Fibroblast of gingiva (primary cell): ENCODE data around the gene OR4K14.
"Not testable (repeated sequence)": the region's sequence is repeated elsewhere in the genome, so short reads cannot be mapped to it uniquely, and the experiment has no call there.

Experiments
- DNase-seq: peaks from one replicate; pipeline ENCODE4 v3.0.0-alpha.2; 2011; ENCODE audit warnings: low read depth

OR4K14 gene, protein sequence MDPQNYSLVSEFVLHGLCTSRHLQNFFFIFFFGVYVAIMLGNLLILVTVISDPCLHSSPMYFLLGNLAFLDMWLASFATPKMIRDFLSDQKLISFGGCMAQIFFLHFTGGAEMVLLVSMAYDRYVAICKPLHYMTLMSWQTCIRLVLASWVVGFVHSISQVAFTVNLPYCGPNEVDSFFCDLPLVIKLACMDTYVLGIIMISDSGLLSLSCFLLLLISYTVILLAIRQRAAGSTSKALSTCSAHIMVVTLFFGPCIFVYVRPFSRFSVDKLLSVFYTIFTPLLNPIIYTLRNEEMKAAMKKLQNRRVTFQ

DNA sequence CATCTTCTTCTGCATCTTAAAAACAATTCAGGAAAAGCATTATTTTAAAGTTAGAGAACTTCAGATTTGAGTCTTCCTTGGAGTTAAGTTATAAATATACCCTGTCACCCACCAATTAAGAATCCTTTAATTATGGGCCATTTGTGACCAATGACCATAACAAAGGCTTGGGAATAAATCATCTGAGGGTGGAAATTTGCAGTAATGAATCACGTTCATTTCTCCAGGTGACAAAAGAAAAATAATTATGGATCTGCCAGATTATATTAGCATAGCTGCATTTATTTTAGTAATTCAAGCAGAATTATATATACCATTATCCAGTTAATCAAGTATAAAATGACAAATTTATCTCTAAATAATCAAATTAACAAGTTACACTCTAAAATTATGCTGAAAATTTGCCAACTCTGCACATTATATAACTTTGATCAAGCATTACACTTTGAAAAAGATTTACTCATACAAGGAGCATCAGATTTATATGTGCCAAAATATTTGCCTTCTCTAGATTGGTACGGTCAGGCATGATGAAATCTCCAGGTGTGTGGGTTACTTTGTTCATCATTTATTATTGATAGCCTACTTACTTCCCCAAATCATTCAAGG is at the start of gene OR4K14:
Gene OR4K14, minus strand, starts transcription at position 51 of the 609 bp plus-strand sequence. CDS start 4,114 bp downstream, outside the sequence.
- no peak for DNase-seq

DNA sequence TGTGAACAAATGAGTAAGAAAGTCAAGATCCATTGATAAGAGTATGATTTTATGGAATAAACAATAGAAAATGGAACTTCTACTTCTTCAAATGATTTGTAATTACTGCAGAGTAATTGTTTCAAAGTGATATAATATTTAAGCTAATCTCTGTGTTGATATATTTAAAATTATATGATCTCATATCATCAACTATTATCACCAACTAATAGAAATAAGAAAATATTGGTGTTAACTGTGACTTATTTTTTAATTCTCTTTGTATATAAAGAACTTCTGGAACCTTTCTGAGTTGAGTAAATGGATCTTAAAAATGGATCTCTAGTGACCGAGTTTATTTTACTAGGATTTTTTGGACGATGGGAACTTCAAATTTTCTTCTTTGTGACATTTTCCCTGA is 40.6 kb upstream of the OR4K14 start, which contains the start of gene OR4L1:
Gene OR4L1, plus strand, starts transcription at position 301 of the 400 bp plus-strand sequence. Its CDS starts 0 bp downstream, at position 301.
- no peak for DNase-seq

DNA sequence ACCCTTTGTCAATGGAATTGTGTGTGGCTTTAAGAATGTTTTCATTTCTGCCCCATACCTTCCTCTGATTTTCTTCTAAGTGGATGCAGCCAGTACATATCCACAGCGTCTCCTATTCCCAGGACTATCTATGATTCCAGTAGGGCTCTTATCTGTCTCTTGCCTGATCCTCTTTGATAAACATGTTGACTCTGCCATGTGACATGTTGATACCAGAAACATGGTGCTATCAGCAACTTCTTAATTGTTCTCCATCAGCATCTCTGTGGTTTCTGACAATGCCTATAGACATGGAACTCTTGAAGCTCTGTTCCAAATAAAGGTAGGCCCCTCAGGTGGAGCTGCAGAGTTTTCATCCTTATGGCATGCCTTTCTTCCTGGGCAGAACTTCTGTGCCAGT is 29.1 kb upstream of the OR4K14 start:
- no peak for DNase-seq

DNA sequence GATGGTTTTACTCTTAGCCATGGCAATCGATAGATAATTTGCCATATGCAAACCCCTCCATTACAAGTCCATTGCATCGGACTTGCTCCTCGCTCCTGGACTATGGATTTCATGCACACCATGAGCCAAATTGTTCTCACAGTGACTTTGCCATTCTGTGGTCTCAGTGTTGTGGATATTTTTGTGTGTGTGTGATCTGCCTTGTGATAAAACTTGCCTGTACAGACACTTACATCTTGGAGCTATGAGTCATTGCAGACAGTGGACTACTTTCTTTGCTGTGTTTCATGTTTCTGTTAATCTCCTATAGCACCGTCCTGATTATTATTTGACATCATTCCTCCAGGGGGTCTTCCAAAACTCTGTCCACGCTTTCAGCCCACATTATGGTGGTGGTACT is 25.1 kb upstream of the OR4K14 start:
- no peak for DNase-seq

DNA sequence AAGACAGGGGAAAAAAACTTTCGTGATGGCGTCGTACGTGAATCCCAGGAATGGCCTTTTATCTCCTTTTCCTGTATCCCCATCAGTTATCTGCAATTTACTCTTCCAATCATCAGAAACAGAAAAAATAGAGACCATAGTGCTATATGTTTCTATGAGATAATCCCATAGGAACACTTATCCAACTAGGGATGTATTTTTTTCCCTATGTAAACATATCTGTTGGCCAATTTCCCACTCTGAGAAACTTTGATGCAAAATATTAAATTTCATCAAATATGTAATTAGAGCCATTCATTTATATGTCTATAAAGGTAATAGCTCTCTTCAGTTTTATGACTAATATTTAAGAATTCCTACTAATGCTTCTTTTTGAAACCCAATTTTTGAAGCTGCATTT is 16.8 kb upstream of the OR4K14 start, which contains the start of gene OR4K13:
Gene OR4K13, minus strand, starts transcription at position 101 of the 400 bp plus-strand sequence. CDS start 1,280 bp downstream, outside the sequence.
- DNase-seq, result no peak

DNA sequence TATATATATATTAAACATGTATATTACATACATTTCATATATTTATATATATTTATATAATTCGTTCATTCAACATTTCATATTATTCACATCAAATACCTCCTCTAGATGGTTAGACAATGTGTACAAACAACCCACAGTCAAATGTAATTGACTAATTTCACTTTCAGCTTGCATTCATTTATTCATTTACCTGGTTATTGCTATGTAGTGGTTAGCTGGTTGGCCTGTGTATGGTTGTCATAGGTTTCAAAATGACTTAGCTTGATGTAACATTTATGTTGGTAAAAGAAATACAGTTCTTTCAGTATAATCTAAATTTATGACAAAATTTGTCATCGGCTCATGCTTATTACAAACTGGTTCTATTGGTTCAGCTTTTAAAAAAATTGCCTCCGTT is 16.3 kb upstream of the OR4K14 start:
- DNase-seq, result no peak

DNA sequence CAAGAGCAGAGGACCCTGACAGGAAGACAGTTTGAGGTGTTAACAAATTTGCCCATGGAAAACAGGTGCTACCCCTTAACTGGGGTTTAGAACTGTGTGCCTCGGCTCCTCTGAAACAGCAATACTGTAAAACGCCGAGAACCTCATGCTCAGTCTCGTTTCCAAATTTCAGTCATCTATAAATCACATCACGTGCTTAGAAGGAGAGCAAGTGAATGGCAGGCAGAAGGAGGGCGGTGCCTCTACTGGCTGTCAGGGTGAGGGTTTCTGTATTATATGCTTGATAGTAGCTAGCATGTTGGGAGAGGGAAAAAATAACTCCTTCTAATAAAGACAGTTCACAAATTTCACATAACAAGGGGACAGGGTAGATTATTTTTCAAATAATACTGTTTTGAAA is 12.0 kb upstream of the OR4K14 start:
- DNase-seq, result no peak

DNA sequence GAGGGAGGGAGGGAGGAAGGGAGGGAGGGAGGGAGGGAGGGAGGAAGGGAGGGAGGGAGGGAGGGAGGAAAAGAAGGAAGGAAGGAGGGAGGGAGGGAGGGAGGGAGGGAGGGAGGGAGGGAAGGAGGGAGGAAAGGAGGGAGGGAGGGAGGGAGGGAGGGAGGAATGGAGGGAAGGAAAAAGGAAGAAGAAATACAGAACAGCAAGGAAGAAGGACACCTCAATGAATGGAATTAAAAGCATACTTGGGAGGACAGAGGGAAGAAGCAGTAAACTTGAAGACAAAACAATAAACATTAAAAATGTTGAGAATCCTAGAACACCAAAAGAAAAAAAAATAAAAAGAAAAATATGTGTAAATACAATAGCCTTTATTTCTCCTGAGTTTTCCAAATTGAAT is 11.0 kb downstream of the OR4K14 start:
- no peak for DNase-seq

DNA sequence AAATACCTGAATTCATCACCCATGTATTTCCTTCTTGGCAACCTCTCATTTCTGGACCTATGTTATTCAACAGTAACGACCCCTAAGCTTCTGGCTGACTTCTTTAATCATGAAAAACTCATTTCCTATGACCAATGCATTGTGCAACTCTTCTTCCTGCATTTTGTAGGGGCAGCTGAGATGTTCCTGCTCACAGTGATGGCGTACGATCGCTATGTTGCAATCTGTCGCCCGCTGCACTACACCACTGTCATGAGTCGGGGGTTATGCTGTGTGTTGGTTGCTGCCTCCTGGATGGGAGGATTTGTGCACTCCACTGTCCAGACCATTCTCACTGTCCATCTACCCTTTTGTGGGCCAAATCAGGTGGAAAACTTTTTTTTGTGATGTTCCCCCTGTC is 16.8 kb downstream of the OR4K14 start:
- no peak for DNase-seq

DNA sequence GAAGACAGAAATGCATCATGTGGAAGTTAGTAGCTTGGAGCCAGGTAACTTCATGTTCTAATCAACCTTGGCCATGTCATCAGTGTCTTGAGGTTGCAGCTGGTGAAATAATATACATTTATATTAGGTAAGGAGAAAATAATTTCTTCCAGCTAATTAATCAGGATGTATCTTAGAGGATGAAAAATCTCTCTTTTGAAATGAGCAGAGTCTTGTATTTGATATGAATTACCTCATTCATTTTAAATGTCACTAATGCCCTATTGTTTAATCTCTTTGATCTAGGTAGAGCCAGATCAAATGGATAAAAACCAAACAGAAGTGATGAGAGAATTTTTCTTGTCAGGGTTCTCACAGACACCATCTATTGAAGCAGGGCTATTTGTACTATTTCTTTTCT is 17.2 kb downstream of the OR4K14 start, which contains the start of gene OR4Q2:
Gene OR4Q2, plus strand, starts transcription at position 301 of the 400 bp plus-strand sequence.
- DNase-seq, result no peak

DNA sequence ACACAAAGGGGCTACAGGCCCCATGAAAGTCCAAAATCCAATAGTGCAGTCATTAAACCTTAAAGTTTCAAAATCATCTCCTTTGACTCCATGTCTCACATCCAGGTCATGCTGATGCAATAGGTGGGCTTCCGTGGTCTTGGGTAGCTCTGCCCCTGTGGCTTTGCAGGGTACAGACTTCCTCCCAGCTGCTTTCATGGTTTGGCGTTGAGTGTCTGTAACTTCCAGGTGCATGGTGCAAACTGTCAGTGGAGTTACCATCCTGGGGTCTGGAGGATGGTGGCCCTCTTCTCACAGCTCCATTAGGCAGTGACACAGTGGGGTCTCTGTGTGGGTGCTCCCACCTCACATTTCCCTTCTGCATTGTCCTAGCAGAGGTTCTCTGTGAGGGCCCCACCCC is 25.7 kb downstream of the OR4K14 start:
- no peak for DNase-seq

DNA sequence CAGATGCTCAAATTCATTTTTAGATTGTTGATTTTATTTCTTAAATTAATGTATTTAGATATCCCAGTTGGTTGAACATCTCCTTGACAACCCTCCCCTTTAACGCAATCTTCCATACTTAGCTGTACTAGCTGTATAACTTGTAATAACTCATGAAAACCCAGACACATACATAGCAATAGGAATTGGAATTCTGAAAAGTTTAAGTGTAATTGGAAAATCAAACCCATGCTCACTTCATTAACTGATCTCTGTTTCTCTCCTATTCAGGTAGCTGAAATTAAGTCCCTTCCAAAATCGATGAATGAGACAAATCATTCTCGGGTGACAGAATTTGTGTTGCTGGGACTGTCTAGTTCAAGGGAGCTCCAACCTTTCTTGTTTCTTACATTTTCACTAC is 43.8 kb downstream of the OR4K14 start, which contains the start of gene OR4K15:
Gene OR4K15, plus strand, starts transcription at position 301 of the 400 bp plus-strand sequence. Its CDS starts 0 bp downstream, at position 301.
- no peak for DNase-seq

DNA sequence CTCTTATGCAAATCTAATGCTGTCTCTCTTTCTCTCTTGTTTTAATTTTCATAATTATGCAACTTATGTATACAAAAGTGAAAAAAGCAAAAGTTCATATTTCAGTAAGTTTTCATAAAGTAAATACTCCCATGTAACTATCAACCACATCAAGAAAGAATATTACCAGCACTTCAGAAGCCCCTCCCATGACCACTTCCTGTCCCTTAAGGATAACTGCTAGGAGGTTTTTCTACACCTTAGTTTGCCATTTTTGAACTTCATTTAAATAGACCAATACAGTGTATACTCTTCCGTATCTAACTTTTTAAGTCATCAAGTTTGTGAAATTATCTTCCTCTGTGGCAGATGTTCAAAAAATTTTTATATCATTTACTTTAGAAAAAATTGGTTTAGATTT is 44.3 kb downstream of the OR4K14 start:
- no peak for DNase-seq

DNA sequence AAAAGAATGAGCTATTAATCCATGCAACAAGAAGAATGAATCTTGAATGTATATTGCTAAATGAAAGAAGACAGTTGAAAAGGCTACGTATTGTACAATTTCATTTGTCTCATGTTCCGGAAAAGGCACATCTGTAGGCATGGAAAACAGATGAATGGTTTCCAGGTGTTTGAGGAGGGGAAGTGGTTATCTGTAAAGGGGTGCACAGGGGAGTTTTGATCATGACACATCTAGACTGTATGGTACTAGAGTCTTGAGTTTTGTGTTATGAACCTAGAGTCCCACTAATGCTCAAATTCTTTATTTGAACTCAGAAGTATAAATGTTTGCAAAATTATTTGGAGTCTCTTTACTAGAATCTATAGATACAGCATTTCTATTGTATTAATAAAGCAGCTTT is 49.4 kb downstream of the OR4K14 start:
- DNase-seq, result not testable (repeated sequence)
